H9 (cell line): Measurements from ENCODE around the gene ZDHHC17. TPM values are rescaled to one million over a fixed set of nuclear protein-coding genes. Genes with fewer than 3 reads are reported as not detected.

Experiments used
- DNase-seq: peaks from one replicate; pipeline ENCODE4 v3.0.0-alpha.2; 2017
- H2AFZ ChIP-seq: one replicate; pipeline ENCODE4 v1.6.1; 2013; ENCODE audit warnings: mild to moderate bottlenecking, low read length, control low read depth, moderate library complexity
- H2AK5ac ChIP-seq: 2 replicates; pipeline ENCODE4 v1.6.1; 2013; ENCODE audit warnings: low read length, control low read depth, mixed read lengths; ENCODE audit not compliant: insufficient read length
- H2BK120ac ChIP-seq: one replicate; pipeline ENCODE4 v1.6.1; 2013; ENCODE audit warnings: low read depth, mild to moderate bottlenecking, low read length, control low read depth, inconsistent platforms; ENCODE audit not compliant: poor library complexity, severe bottlenecking
- H2BK12ac ChIP-seq: 2 replicates; pipeline ENCODE4 v1.6.1; 2013; ENCODE audit warnings: low read length, control low read depth, mixed read lengths, low read depth; ENCODE audit not compliant: insufficient read length
- H2BK15ac ChIP-seq: 2 replicates; pipeline ENCODE4 v1.6.1; 2013; ENCODE audit warnings: low read depth, low read length, control low read depth
- H2BK20ac ChIP-seq: one replicate; pipeline ENCODE4 v1.6.1; 2013; ENCODE audit warnings: low read depth, mild to moderate bottlenecking, low read length, control low read depth, inconsistent platforms; ENCODE audit not compliant: poor library complexity, severe bottlenecking
- H2BK5ac ChIP-seq: 2 replicates; pipeline ENCODE4 v1.6.1; 2013; ENCODE audit warnings: low read length, control low read depth, mixed read lengths; ENCODE audit not compliant: insufficient read length
- H3K14ac ChIP-seq: 2 replicates; pipeline ENCODE4 v1.6.1; 2013; ENCODE audit warnings: low read length, control low read depth; ENCODE audit not compliant: insufficient read depth
- H3K18ac ChIP-seq: 2 replicates; pipeline ENCODE4 v1.6.1; 2013; ENCODE audit warnings: low read depth, mild to moderate bottlenecking, mixed read lengths, low read length, control low read depth; ENCODE audit not compliant: insufficient read length
- H3K23ac ChIP-seq: 2 replicates; pipeline ENCODE4 v1.6.1; 2013; ENCODE audit warnings: low read length, control low read depth, mixed read lengths, low read depth; ENCODE audit not compliant: insufficient read length
- H3K23me2 ChIP-seq: 2 replicates; pipeline ENCODE4 v1.6.1; 2013; ENCODE audit warnings: low read depth, mild to moderate bottlenecking, mixed read lengths, low read length, control low read depth; ENCODE audit not compliant: insufficient read length, poor library complexity, severe bottlenecking
- H3K27ac ChIP-seq: 2 replicates; pipeline ENCODE4 v1.5.1; 2013; ENCODE audit warnings: low read length, control low read depth, mixed read lengths, low read depth; ENCODE audit not compliant: insufficient read length
- H3K27me3 ChIP-seq: 2 replicates; pipeline ENCODE4 v1.6.1; 2013; ENCODE audit warnings: low read length, control low read depth, inconsistent platforms; ENCODE audit not compliant: insufficient read depth
- H3K4ac ChIP-seq: 2 replicates; pipeline ENCODE4 v1.6.1; 2013; ENCODE audit warnings: low read depth, mild to moderate bottlenecking, control low read depth, inconsistent platforms, low read length, moderate library complexity
- H3K4me1 ChIP-seq: 2 replicates; pipeline ENCODE4 v1.6.1; 2013; ENCODE audit warnings: low read length, control low read depth, inconsistent platforms; ENCODE audit not compliant: insufficient read depth
- H3K4me2 ChIP-seq: 2 replicates; pipeline ENCODE4 v1.6.1; 2013; ENCODE audit warnings: low read length, control low read depth, mixed read lengths; ENCODE audit not compliant: insufficient read length, insufficient read depth
- H3K56ac ChIP-seq: 2 replicates; pipeline ENCODE4 v1.6.1; 2013; ENCODE audit warnings: low read depth, mild to moderate bottlenecking, mixed read lengths, low read length, control low read depth; ENCODE audit not compliant: insufficient read length
- H3K79me1 ChIP-seq: 2 replicates; pipeline ENCODE4 v1.6.1; 2013; ENCODE audit warnings: low read depth, mild to moderate bottlenecking, moderate library complexity, low read length, control low read depth, inconsistent platforms; ENCODE audit not compliant: insufficient read depth, poor library complexity, severe bottlenecking
- H3K79me2 ChIP-seq: 2 replicates; pipeline ENCODE4 v1.6.1; 2013; ENCODE audit warnings: low read length, control low read depth, inconsistent platforms; ENCODE audit not compliant: insufficient read depth
- H3K9ac ChIP-seq: 2 replicates; pipeline ENCODE4 v1.6.1; 2013; ENCODE audit warnings: low read length, control low read depth, mixed read lengths; ENCODE audit not compliant: insufficient read length; ENCODE audit errors: extremely low read depth
- H3K9me3 ChIP-seq: one replicate; pipeline ENCODE4 v1.6.1; 2013; ENCODE audit warnings: low read depth, low read length, inconsistent platforms; ENCODE audit not compliant: control insufficient read depth
- H3T11ph ChIP-seq: one replicate; pipeline ENCODE4 v1.6.1; 2013; ENCODE audit warnings: mild to moderate bottlenecking, low read length, control low read depth, inconsistent platforms
- H4K20me1 ChIP-seq: one replicate; pipeline ENCODE4 v1.6.1; 2013; ENCODE audit not compliant: control insufficient read depth, insufficient read length, insufficient read depth
- H4K5ac ChIP-seq: 2 replicates; pipeline ENCODE4 v1.6.1; 2013; ENCODE audit warnings: low read depth, mild to moderate bottlenecking, mixed read lengths, low read length, control low read depth; ENCODE audit not compliant: insufficient read length
- H4K8ac ChIP-seq: replicated peaks from 2 replicates; pipeline ENCODE4 v1.6.1; 2013; ENCODE audit warnings: low read length, control low read depth, mixed read lengths, low read depth; ENCODE audit not compliant: insufficient read length
- H4K91ac ChIP-seq: 2 replicates; pipeline ENCODE4 v1.6.1; 2013; ENCODE audit warnings: low read depth, mild to moderate bottlenecking, moderate library complexity, mixed read lengths, low read length, control low read depth; ENCODE audit not compliant: insufficient read length
- H3K27ac Mint-ChIP-seq, 3 experiments: 2 replicates in 2 of 3; 3 replicates in 1 of 3; pipeline ENCODE4 v1.8.0; 2020 to 2021; ENCODE audit warnings: mixed read lengths in 3 of 3, mild to moderate bottlenecking in 1 of 3, moderate library complexity in 1 of 3
- H3K27me3 Mint-ChIP-seq: 2 replicates; pipeline ENCODE4 v1.8.0; 2021; ENCODE audit warnings: low read depth, mild to moderate bottlenecking, moderate library complexity, mixed read lengths
- H3K36me3 Mint-ChIP-seq, 3 experiments: 2 replicates in 2 of 3; 3 replicates in 1 of 3; pipeline ENCODE4 v1.8.0; 2020 to 2021; ENCODE audit warnings: low read depth in 3 of 3, mixed read lengths in 3 of 3; ENCODE audit not compliant: insufficient read depth in 1 of 3
- H3K4me1 Mint-ChIP-seq, 2 experiments: 2 replicates each; pipeline ENCODE4 v1.8.0; 2020; ENCODE audit warnings: mixed read lengths in 2 of 2
- H3K4me3 Mint-ChIP-seq, 2 experiments: 2 replicates in 1 of 2; 3 replicates in 1 of 2; pipeline ENCODE4 v1.8.0; 2020 to 2021; ENCODE audit warnings: mild to moderate bottlenecking in 2 of 2, mixed read lengths in 2 of 2, moderate library complexity in 1 of 2
- H3K9me3 Mint-ChIP-seq, 2 experiments: 2 replicates in 1 of 2; 3 replicates in 1 of 2; pipeline ENCODE4 v1.8.0; 2020; ENCODE audit warnings: mild to moderate bottlenecking in 2 of 2, mixed read lengths in 2 of 2, moderate library complexity in 1 of 2
- CTCF ChIP-seq: fragments of 200-600 bp; sonication (generic); conservative IDR thresholded peaks from 3 replicates; pipeline ENCODE4 v1.8.0; 2021; ENCODE audit warnings: antibody characterized with exemption, mild to moderate bottlenecking
- WGBS: extraction: QIAGEN DNeasy Blood & Tissue Kit; methylation state at CpG from one replicate; pipeline ENCODE4 v1.1.7; 2013; ENCODE audit warnings: missing lambda C conversion rate, low lambda C conversion rate, mixed read lengths; ENCODE audit not compliant: insufficient read length; ENCODE audit errors: extremely low coverage; 5-methylcytosine and 5-hydroxymethylcytosine counted together
- total RNA-seq: library from RNA; stranded (reverse); gene quantifications from 2 replicates; pipeline ENCODE4 v1.2.1, GENCODE V29; 2021

The ZDHHC17 gene
- total RNA-seq, 1 experiment from 2014 or later, result 32.6 TPM

- no peak overlapping the region for H3K56ac ChIP-seq
- no peak overlapping the region for H4K91ac ChIP-seq
- Mint-ChIP-seq H3K27me3 (no peaks in the 10 kb centered on the region), H3K27ac (peak overlapping the region in 1 of 3 experiments; percentile 74; a peak in 3 of 7 replicates), H3K4me1 (peaks cover 10 to 16% of the 10 kb centered on the region in 2 experiments; a peak in 3 of 4 replicates), H3K36me3 (peaks cover 31 to 60% (median 34%) of the 10 kb centered on the region in 3 experiments), H3K4me3 (no peak overlapping the region), H3K9me3 (peaks cover 46 to 48% of the 10 kb centered on the region in 2 experiments)
- no peak overlapping the region for H2BK5ac ChIP-seq
- no peak overlapping the region for H3K27ac ChIP-seq
- H4K5ac ChIP-seq, result no peak overlapping the region
- no peak overlapping the region for H3K4ac ChIP-seq
- H3K79me1 ChIP-seq, result no peaks in the 10 kb centered on the region
- no peaks in the 10 kb centered on the region for H3K27me3 ChIP-seq
- no peak overlapping the region for H3K18ac ChIP-seq
- H2BK120ac ChIP-seq, result no peak overlapping the region
- no peaks in the 10 kb centered on the region for H3K23me2 ChIP-seq
- peak; percentile 39; the same call in 1 of the 3 replicates for TF ChIP-seq CTCF
- H2AK5ac ChIP-seq, result no peak overlapping the region
- no CpG with 5 or more reads among the region's 10 CpGs for WGBS
- H2BK20ac ChIP-seq, result no peak overlapping the region
- no peaks in the 10 kb centered on the region for H4K20me1 ChIP-seq
- no peak overlapping the region for H2AFZ ChIP-seq
- H3K4me1 ChIP-seq, result no peaks in the 10 kb centered on the region
- no peak overlapping the region for H3K4me2 ChIP-seq
- DNase-seq, result peak; percentile 48
- no peaks in the 10 kb centered on the region for H3K79me2 ChIP-seq
- H3T11ph ChIP-seq, result no peak overlapping the region
- H3K23ac ChIP-seq, result no peak overlapping the region
- no peak overlapping the region for H3K14ac ChIP-seq
- H2BK12ac ChIP-seq, result no peak overlapping the region
- H2BK15ac ChIP-seq, result no peak overlapping the region
- H4K8ac ChIP-seq, result no peak overlapping the region
- H3K9me3 ChIP-seq, result no peaks in the 10 kb centered on the region
- H3K9ac ChIP-seq, result no peak overlapping the region
Measured at GRCh38 chr12:76738824-76739579, 24.9 kb upstream of the ZDHHC17 start.
